T-helper 22 cell (primary cell): ENCODE measurements around the gene SRP68.
"Not testable (repeated sequence)": the region's sequence is repeated elsewhere in the genome, so short reads cannot be mapped to it uniquely, and the experiment has no call there.

ENCODE experiments used
- DNase-seq: peaks from one replicate; pipeline ENCODE4 v3.0.0-alpha.2; 2020; ENCODE audit warnings: low read depth

Gene SRP68

GRCh38 chr17:76044475-76045007, 27.8 kb downstream of the SRP68 start:
- DNase-seq, result not testable (repeated sequence)

- DNase-seq, result not testable (repeated sequence)
Measured at GRCh38 chr17:76042868-76043267, 29.4 kb downstream of the SRP68 start.

GRCh38 chr17:76040376-76040775, 31.9 kb downstream of the SRP68 start:
- DNase-seq, result no peak

- no peak for DNase-seq
Measured at GRCh38 chr17:76039121-76039520, 33.2 kb downstream of the SRP68 start.

GRCh38 chr17:76038050-76038449, 34.3 kb downstream of the SRP68 start:
- no peak for DNase-seq

- no peak for DNase-seq
Measured at GRCh38 chr17:76036497-76037261, 35.6 kb downstream of the SRP68 start.

GRCh38 chr17:76034428-76035350, 37.6 kb downstream of the SRP68 start:
- no peak for DNase-seq

- no peak for DNase-seq
Measured at GRCh38 chr17:76033139-76033538, 39.2 kb downstream of the SRP68 start.

- no peak for DNase-seq
Measured at GRCh38 chr17:76032780-76033108, 39.6 kb downstream of the SRP68 start.

- DNase-seq, result no peak
Measured at GRCh38 chr17:76032073-76032779, 40.1 kb downstream of the SRP68 start.

- DNase-seq, result no peak
Measured at GRCh38 chr17:76027159-76027839, 45.0 kb downstream of the SRP68 start, which contains the start of gene EVPL. Gene EVPL (minus strand): TSS chr17:76027306. CDS start chr17:76027198, 108 bp downstream.

- no peak for DNase-seq
Measured at GRCh38 chr17:76026714-76027158, 45.6 kb downstream of the SRP68 start.

GRCh38 chr17:76025294-76025693, 47.0 kb downstream of the SRP68 start:
- no peak for DNase-seq

- DNase-seq, result no peak
Measured at GRCh38 chr17:76024353-76024752, 48.0 kb downstream of the SRP68 start.

GRCh38 chr17:76023900-76024237, 48.4 kb downstream of the SRP68 start:
- DNase-seq, result no peak

GRCh38 chr17:76022973-76023899, 49.1 kb downstream of the SRP68 start:
- no peak for DNase-seq

- DNase-seq, result no peak
Measured at GRCh38 chr17:76022285-76022684, 50.0 kb downstream of the SRP68 start.

- no peak for DNase-seq
Measured at GRCh38 chr17:76019833-76020467, 52.4 kb downstream of the SRP68 start.

- no peak for DNase-seq
Measured at GRCh38 chr17:76018801-76019200, 53.5 kb downstream of the SRP68 start.

GRCh38 chr17:76018340-76018680, 54.0 kb downstream of the SRP68 start:
- DNase-seq, result no peak
